Neural progenitor cell (in vitro differentiated cells): Measurements from ENCODE around the gene REPIN1. TPM values are rescaled to one million over a fixed set of nuclear protein-coding genes. Genes with fewer than 3 reads are reported as not detected.

Source experiments
- DNase-seq: peaks from one replicate; pipeline ENCODE4 v3.0.0-alpha.2; 2016; ENCODE audit warnings: low spot score
- H2AFZ ChIP-seq: fragments of 200-600 bp; sonication (generic); replicated peaks from 2 replicates; pipeline ENCODE4 v1.6.1; 2016; ENCODE audit warnings: antibody characterized with exemption
- H3F3A ChIP-seq: fragments of 200-600 bp; sonication (generic); 2 replicates; pipeline ENCODE4 v1.6.1; 2016; ENCODE audit warnings: antibody characterized with exemption, low read depth
- H3K27ac ChIP-seq: fragments of 200-600 bp; sonication (generic); 2 replicates; pipeline ENCODE4 v1.5.1; 2016; ENCODE audit warnings: mild to moderate bottlenecking
- H3K27me3 ChIP-seq: fragments of 200-600 bp; sonication (generic); 2 replicates; pipeline ENCODE4 v1.6.1; 2016; ENCODE audit warnings: mild to moderate bottlenecking, moderate library complexity
- H3K36me3 ChIP-seq: fragments of 200-600 bp; sonication (generic); 2 replicates; pipeline ENCODE4 v1.5.1; 2016
- H3K4me1 ChIP-seq: fragments of 200-600 bp; sonication (generic); 2 replicates; pipeline ENCODE4 v1.6.1; 2016; ENCODE audit warnings: mixed run types
- H3K4me2 ChIP-seq: fragments of 200-600 bp; sonication (generic); 2 replicates; pipeline ENCODE4 v1.6.1; 2016
- H3K4me3 ChIP-seq: fragments of 200-600 bp; sonication (generic); 2 replicates; pipeline ENCODE4 v1.5.1; 2016
- H3K79me2 ChIP-seq: fragments of 200-600 bp; sonication (generic); 2 replicates; pipeline ENCODE4 v1.6.1; 2016; ENCODE audit warnings: low read depth
- H3K9ac ChIP-seq: fragments of 200-600 bp; sonication (generic); 2 replicates; pipeline ENCODE4 v1.6.1; 2016
- H3K9me3 ChIP-seq: fragments of 200-600 bp; sonication (generic); 2 replicates; pipeline ENCODE4 v1.5.1; 2016; ENCODE audit warnings: low read depth
- H4K20me1 ChIP-seq: fragments of 200-600 bp; sonication (generic); 2 replicates; pipeline ENCODE4 v1.6.1; 2016; ENCODE audit warnings: low read depth
- H3K27ac Mint-ChIP-seq: 3 replicates; pipeline ENCODE4 v1.8.0; 2021; ENCODE audit warnings: mixed read lengths
- H3K27me3 Mint-ChIP-seq: 2 replicates; pipeline ENCODE4 v1.8.0; 2022; ENCODE audit warnings: low read depth, mild to moderate bottlenecking, inconsistent platforms, moderate library complexity, mixed read lengths; ENCODE audit not compliant: insufficient read depth
- H3K36me3 Mint-ChIP-seq: 3 replicates; pipeline ENCODE4 v1.8.0; 2021; ENCODE audit warnings: mixed read lengths
- H3K4me1 Mint-ChIP-seq: 3 replicates; pipeline ENCODE4 v1.8.0; 2021; ENCODE audit warnings: mixed read lengths
- H3K4me3 Mint-ChIP-seq: 3 replicates; pipeline ENCODE4 v1.8.0; 2021; ENCODE audit warnings: mild to moderate bottlenecking, moderate library complexity, mixed read lengths
- H3K9me3 Mint-ChIP-seq: 3 replicates; pipeline ENCODE4 v1.8.0; 2020; ENCODE audit warnings: mixed read lengths
- CTCF ChIP-seq: fragments of 200-600 bp; sonication (generic); IDR thresholded peaks from 2 replicates; pipeline ENCODE4 v1.5.1; 2017; ENCODE audit warnings: antibody characterized with exemption, mild to moderate bottlenecking
- EZH2 ChIP-seq: fragments of 200-600 bp; sonication (generic); IDR thresholded peaks from 2 replicates; pipeline ENCODE4 v1.6.1; 2017; ENCODE audit warnings: antibody characterized with exemption, mild to moderate bottlenecking, moderate library complexity
- EZH2phosphoT487 ChIP-seq: fragments of 200-600 bp; sonication (generic); IDR thresholded peaks from 2 replicates; pipeline ENCODE4 v1.6.1; 2017; ENCODE audit warnings: antibody characterized with exemption
- total RNA-seq: library from RNA; depleted of rRNA; stranded (reverse); fragments of >200 nt; gene quantifications from 2 replicates; pipeline ENCODE4 v1.2.3, GENCODE V29; 2015; ENCODE audit warnings: low replicate concordance

The REPIN1 gene
- total RNA-seq, 1 donor from 2014 or later: 18.0 TPM

GRCh38 chr7:150404805-150405583, 36.4 kb downstream of the REPIN1 start:
- Histone ChIP-seq H4K20me1 (peaks cover 8% of the 10 kb centered on the region), H3K36me3 (no peaks in the 10 kb centered on the region), H3K4me1 (peaks cover 59% of the 10 kb centered on the region), H2AFZ (peak overlapping the region; percentile 95), H3K9me3 (no peaks in the 10 kb centered on the region), H3K4me3 (peak overlapping the region; percentile 74), H3K27me3 (no peaks in the 10 kb centered on the region), H3K9ac (peak overlapping the region; percentile 40), H3F3A (peaks cover 55% of the 10 kb centered on the region), H3K79me2 (no peaks in the 10 kb centered on the region), H3K27ac (no peak overlapping the region), H3K4me2 (peak overlapping the region; percentile 86)
- peaks cover 8% of the 10 kb centered on the region for H3K27me3 Mint-ChIP-seq
- peak overlapping the region; percentile 90 for H3K4me3 Mint-ChIP-seq
- peak overlapping the region; percentile 95 for H3K27ac Mint-ChIP-seq
- TF ChIP-seq EZH2phosphoT487: no peak
- peak; percentile 34 for TF ChIP-seq CTCF
- H3K9me3 Mint-ChIP-seq: no peaks in the 10 kb centered on the region
- H3K36me3 Mint-ChIP-seq: peaks cover 8% of the 10 kb centered on the region
- peak; percentile 95 for DNase-seq
- H3K4me1 Mint-ChIP-seq: peaks cover 68% of the 10 kb centered on the region

GRCh38 chr7:150405584-150406311, 37.1 kb downstream of the REPIN1 start:
- peak overlapping the region; percentile 85 for H3K27ac Mint-ChIP-seq
- no peaks in the 10 kb centered on the region for H3K79me2 ChIP-seq
- TF ChIP-seq EZH2phosphoT487 (no peak), CTCF (no peak), EZH2 (no peak)
- H3K4me2 ChIP-seq: peak overlapping the region; percentile 86
- peaks cover 8% of the 10 kb centered on the region for H3K27me3 Mint-ChIP-seq
- H3K9ac ChIP-seq: no peak overlapping the region
- H3K4me3 ChIP-seq: peak overlapping the region; percentile 74
- H3K27me3 ChIP-seq: no peaks in the 10 kb centered on the region
- H4K20me1 ChIP-seq: peaks cover 5% of the 10 kb centered on the region
- peaks cover 51% of the 10 kb centered on the region for H3K4me1 ChIP-seq
- H3K9me3 ChIP-seq: no peaks in the 10 kb centered on the region
- peak overlapping the region; percentile 95 for H2AFZ ChIP-seq
- DNase-seq: peak; percentile 78
- H3K4me3 Mint-ChIP-seq: peak overlapping the region; percentile 90
- no peaks in the 10 kb centered on the region for H3K9me3 Mint-ChIP-seq
- no peak overlapping the region for H3K27ac ChIP-seq
- H3K4me1 Mint-ChIP-seq: peaks cover 63% of the 10 kb centered on the region
- peaks cover 48% of the 10 kb centered on the region for H3F3A ChIP-seq
- peaks cover 10% of the 10 kb centered on the region for H3K36me3 Mint-ChIP-seq
- H3K36me3 ChIP-seq: no peaks in the 10 kb centered on the region

- Histone ChIP-seq H3K9me3 (no peaks in the 10 kb centered on the region), H3F3A (peaks cover 44% of the 10 kb centered on the region), H2AFZ (no peak overlapping the region), H3K4me3 (peak overlapping the region; percentile 74), H3K4me2 (peak overlapping the region; percentile 86), H3K36me3 (no peaks in the 10 kb centered on the region), H3K4me1 (peaks cover 46% of the 10 kb centered on the region), H3K27me3 (no peaks in the 10 kb centered on the region), H3K9ac (no peak overlapping the region), H3K79me2 (no peaks in the 10 kb centered on the region), H3K27ac (no peak overlapping the region), H4K20me1 (peaks cover 5% of the 10 kb centered on the region)
- peak overlapping the region; percentile 90 for H3K4me3 Mint-ChIP-seq
- TF ChIP-seq EZH2phosphoT487 (no peak), CTCF (no peak), EZH2 (no peak)
- H3K36me3 Mint-ChIP-seq: peaks cover 11% of the 10 kb centered on the region
- H3K4me1 Mint-ChIP-seq: peaks cover 63% of the 10 kb centered on the region
- H3K9me3 Mint-ChIP-seq: no peaks in the 10 kb centered on the region
- H3K27me3 Mint-ChIP-seq: peaks cover 6% of the 10 kb centered on the region
- H3K27ac Mint-ChIP-seq: peak overlapping the region; percentile 19
- no peak for DNase-seq
These were observed 37.6 kb downstream of the REPIN1 start for GRCh38 chr7:150406312-150406566.
